ENCODE results near the gene SFXN1.

- TF ChIP-seq CTCF (IDR thresholded peaks at IDR 0.05) (no peak), POLR2A (IDR thresholded peaks at IDR 0.05) (no peak)
These were observed 64.0 kb downstream of the SFXN1 start for GRCh38 chr5:175542232-175542965.
